Kidney epithelial cell (primary cell): Measurements from ENCODE around the gene MALRD1. TPM values are rescaled to one million over a fixed set of nuclear protein-coding genes. Genes with fewer than 3 reads are reported as not detected.

Experiments
- DNase-seq: peaks from one replicate; pipeline ENCODE4 v3.0.0-alpha.2; 2010; ENCODE audit warnings: low read depth
- H3K27me3 ChIP-seq: 2 replicates; pipeline ENCODE4 v1.6.0; 2011; ENCODE audit warnings: low read length; ENCODE audit not compliant: control insufficient read depth, insufficient read depth
- H3K36me3 ChIP-seq: 2 replicates; pipeline ENCODE4 v1.5.1; 2011; ENCODE audit warnings: low read length; ENCODE audit not compliant: control insufficient read depth, insufficient read depth
- H3K4me3 ChIP-seq: 2 replicates; pipeline ENCODE4 v1.5.1; 2011; ENCODE audit warnings: low read depth, mild to moderate bottlenecking, control low read depth, low read length
- total RNA-seq: library from RNA; depleted of rRNA; stranded (reverse); fragments of >200 nt; gene quantifications from 2 replicates; pipeline ENCODE4 v1.2.3, GENCODE V29; 2015
- TF ChIP-seq, protein P1 (sequence below): IDR thresholded peaks from 2 replicates; pipeline ENCODE4 v1.5.1; 2011; ENCODE audit warnings: mild to moderate bottlenecking, moderate library complexity, low read length, control low read depth, inconsistent platforms; ENCODE audit not compliant: insufficient read depth, poor library complexity, severe bottlenecking

The MALRD1 gene
- total RNA-seq, 1 donor from 2014 or later, result 0.08 TPM

DNA sequence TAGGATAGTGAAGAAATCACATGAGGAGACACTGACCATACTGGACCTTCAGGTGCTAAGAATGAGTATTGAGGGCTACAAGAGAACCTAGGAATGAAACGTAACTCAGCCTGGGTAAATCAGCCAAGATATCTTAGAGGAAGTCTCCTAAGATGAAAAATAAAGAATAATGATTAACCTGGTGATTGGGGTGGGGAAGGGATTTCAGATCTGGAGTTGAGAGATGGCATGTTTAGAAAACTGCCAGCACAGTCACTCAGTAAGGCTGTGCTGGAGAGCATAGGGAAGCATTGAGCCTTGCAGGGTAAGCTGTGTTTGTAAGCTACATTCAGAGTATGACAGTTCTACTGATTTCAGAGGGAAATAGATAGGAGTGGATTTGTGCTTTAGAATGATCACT, 1.9 kb upstream of the MALRD1 start:
- DNase-seq, result no peak
- TF ChIP-seq, protein P1, sequence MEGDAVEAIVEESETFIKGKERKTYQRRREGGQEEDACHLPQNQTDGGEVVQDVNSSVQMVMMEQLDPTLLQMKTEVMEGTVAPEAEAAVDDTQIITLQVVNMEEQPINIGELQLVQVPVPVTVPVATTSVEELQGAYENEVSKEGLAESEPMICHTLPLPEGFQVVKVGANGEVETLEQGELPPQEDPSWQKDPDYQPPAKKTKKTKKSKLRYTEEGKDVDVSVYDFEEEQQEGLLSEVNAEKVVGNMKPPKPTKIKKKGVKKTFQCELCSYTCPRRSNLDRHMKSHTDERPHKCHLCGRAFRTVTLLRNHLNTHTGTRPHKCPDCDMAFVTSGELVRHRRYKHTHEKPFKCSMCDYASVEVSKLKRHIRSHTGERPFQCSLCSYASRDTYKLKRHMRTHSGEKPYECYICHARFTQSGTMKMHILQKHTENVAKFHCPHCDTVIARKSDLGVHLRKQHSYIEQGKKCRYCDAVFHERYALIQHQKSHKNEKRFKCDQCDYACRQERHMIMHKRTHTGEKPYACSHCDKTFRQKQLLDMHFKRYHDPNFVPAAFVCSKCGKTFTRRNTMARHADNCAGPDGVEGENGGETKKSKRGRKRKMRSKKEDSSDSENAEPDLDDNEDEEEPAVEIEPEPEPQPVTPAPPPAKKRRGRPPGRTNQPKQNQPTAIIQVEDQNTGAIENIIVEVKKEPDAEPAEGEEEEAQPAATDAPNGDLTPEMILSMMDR, result no peak

DNA sequence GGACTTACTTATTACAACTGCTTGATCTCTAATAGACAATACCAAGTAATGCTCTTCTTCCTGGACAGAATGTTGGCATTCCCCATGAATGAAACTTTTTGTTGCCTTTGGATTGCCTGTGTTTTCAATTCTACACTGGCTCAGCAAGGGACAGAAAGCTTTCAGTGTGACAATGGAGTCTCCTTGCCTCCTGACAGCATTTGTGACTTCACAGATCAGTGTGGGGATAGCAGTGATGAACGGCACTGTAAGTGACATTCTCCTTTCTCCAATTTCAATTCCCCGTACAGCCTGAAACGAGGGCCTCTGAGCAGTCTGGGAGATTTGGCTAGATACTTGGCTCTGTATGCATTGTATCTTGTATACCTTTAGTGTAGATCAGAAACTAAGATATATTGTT, 290 bp downstream of the MALRD1 start:
- DNase-seq, result no peak
- Histone ChIP-seq H3K4me3 (no peak overlapping the region), H3K27me3 (no peaks in the 10 kb centered on the region), H3K36me3 (no peaks in the 10 kb centered on the region)
- TF ChIP-seq, protein P1, result no peak

More for the DNA sequence above, 1.9 kb upstream of the MALRD1 start:
- Histone ChIP-seq H3K27me3 (no peaks in the 10 kb centered on the region), H3K4me3 (no peak overlapping the region), H3K36me3 (no peaks in the 10 kb centered on the region)

DNA sequence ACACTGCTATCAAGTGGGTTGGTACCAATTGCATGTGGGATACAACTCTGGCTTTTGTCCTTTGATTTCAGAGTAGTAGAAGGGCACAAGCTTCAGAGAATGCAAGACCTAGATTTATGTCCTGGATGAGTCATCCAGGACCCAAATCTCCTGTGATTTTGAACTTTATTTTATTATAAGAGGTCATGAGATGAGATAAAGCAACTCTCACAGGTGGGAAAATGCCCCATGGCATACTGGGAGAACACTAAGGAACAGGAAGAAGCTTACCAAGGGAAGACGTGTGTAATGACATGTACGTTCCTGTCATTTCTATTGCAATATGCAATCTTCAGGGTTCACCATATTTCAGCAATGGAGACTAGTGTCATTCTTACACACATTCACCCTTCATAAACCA, 966 bp downstream of the MALRD1 start:
- Histone ChIP-seq H3K4me3 (no peak overlapping the region), H3K36me3 (no peaks in the 10 kb centered on the region), H3K27me3 (no peaks in the 10 kb centered on the region)
- TF ChIP-seq, protein P1, result no peak
- DNase-seq, result no peak

DNA sequence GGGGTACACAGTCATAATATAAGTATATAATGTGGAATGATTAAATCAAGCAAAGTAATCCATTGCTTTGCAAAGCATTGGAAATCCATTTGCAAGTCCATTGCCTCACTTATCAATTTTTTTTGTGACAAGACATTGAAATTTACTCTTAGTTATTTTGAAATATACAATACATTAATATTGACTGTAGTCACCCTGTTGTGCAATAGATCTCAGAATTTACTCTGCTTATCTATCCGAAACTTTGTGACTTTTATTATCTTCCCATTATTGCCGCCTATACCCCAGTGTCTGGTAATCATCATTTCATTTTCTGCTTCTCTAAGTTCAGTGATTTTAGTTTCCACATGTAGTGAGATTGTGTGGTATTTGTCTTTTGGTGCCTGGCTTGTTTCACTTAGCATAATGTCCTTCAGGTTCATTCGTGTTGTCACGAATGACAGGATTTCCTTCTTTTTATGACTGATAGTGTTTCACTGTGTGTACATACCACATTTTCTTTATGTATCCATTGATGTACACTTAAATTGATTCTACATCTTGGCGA, 5.8 kb downstream of the MALRD1 start:
- Histone ChIP-seq H3K4me3 (no peak overlapping the region), H3K36me3 (no peaks in the 10 kb centered on the region), H3K27me3 (no peaks in the 10 kb centered on the region)
- DNase-seq, result no peak
- TF ChIP-seq, protein P1, result no peak

DNA sequence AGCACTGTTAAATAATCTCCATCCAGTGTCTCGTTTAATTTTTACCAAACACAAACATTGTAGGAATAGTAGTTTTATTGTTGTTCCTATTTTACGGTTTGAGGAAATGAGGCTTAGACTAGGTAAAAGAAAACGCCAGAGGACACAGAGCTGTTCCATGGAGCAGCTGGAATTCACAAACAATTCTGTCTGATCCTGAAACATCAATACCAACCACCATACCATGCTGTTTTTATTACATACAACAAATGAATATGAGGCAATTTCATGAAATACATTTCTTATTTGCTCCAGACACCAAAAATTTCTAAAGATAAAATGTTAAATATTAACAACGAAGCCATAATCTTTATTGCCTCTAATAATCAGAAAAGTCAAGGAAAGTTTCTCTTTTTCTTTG, 9.4 kb downstream of the MALRD1 start:
- H3K36me3 ChIP-seq, result no peaks in the 10 kb centered on the region
- no peak for DNase-seq
- H3K27me3 ChIP-seq, result no peaks in the 10 kb centered on the region
- no peak overlapping the region for H3K4me3 ChIP-seq
- TF ChIP-seq, protein P1, result no peak

DNA sequence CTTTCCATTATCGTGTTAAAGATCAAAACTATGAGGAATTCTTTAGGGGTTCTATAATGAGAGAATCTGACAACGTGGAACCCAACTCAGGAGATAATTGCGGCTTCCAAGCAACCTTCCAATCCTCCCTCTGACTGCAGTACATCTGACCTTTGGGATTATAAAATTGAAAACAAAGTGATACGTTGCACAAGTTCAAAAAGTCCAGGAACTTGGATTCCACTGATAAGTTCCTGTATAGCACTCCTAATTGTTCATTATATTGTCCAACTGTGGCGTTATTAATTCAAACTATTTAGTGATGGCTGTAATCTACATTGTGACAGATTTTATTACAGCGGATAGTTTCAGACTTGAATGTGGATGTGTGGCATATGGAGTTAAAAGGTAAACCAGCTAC, 15.4 kb downstream of the MALRD1 start:
- no peak for DNase-seq
- H3K27me3 ChIP-seq, result no peaks in the 10 kb centered on the region
- TF ChIP-seq, protein P1, result no peak
- H3K4me3 ChIP-seq, result no peak overlapping the region
- no peaks in the 10 kb centered on the region for H3K36me3 ChIP-seq
